Activated naive CD4-positive, alpha-beta T cell (primary cell): ENCODE data around the gene CAB39.
"Not testable (repeated sequence)": the region's sequence is repeated elsewhere in the genome, so short reads cannot be mapped to it uniquely, and the experiment has no call there.

ENCODE experiments used
- DNase-seq, 4 experiments: peaks; one replicate each; lab custom pipeline; 2025; lab: John Stamatoyannopoulos, UW

Gene CAB39

DNA sequence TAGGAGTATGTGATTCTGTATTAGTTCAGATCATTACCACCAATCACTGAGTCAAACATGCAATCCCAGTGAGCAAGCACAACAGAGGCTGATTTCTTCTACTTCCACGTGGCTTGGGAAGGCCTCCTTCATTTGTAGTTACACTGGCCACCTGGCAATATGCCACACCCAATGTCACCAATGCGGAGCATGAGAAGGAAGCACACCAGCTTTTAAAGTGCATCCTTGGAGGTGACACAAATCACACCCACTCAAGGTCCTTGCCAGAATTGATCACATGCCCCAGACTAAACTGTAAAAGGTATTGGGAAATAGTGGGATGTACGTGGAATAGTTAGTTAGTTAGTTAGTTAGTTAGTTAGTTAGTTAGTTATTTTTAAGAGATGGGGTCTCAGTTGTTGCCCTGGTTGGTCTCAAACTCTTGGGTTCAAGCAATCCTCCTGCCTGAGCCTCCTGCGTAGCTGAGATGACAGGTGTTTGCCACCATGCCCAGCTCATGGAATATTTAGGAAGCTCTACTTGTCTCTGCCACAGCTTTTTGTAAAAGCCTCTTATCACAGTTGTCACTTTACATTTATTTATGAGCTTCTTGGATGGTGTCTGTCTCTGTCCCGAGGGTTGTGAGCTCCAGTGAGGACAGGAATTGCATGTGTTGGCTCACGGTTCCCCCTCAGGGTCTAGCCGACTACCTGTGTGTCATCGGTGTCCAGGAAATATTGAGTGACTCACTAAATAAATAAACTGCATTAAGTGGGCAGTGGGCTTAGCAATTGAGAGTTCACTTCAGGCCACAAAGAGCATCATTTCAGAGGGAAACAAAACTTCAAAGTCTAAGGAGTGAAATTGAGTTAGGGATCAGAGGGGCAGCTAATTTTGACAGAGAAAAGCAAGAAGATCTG lies 28.1 kb upstream of the CAB39 start:
- no peak for DNase-seq

DNA sequence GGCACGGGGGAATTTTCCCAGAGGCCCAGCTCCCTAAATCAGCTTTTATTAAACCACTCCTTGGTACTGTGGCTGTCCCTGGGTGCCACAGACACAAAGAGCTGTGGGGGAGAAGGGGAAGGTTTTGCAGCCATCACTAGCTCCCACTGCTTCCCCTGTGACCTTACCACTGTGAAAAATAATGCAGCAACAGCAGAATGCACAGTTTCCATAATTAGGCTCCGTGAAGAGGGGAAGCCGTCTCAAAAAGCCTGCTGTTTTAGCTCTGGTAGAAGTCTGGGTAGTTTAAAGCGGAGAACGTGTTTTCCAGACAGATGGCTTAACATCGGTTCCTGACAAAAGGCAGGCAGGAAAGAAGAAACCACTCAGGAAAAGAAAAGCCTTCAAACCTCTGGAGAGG lies 27.5 kb upstream of the CAB39 start:
- DNase-seq = no peak

DNA sequence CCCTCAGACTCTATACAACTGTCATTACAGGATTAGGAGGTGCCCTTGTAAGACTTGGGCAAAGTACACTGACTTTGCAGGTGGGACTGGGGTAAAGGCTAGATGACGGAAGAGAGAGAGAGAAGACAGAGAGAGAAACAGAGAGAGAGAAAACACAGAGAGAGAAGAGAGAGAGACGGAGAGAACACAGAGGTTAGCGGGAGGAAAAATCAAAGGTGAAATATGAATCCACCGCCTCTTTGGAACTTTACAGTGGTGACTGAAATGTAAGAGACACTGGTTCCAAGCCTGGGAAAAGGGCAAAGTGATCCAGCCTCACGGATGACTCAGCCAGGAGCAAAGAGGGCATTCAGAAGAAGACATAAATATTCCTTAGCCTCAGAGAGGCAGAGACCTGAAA lies 25.1 kb upstream of the CAB39 start:
- DNase-seq = no peak

DNA sequence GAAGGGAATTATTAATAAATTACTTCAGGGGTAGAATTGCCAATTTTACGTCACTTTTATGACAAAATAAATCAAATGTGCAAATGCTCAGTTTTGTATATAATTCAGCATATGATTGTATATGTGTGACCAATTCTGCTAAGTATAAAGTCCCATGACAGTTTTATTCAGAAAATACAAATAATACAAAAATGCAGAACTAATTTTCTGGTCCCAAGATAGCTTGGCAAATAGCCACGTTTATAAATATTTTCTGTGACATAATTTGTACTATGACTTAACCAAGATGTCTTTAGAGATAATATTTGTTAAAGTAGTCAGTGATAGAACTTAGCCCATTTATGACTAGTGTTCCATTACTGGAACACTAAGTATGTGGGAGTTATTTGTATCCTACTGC lies 24.2 kb upstream of the CAB39 start:
- DNase-seq = no peak

DNA sequence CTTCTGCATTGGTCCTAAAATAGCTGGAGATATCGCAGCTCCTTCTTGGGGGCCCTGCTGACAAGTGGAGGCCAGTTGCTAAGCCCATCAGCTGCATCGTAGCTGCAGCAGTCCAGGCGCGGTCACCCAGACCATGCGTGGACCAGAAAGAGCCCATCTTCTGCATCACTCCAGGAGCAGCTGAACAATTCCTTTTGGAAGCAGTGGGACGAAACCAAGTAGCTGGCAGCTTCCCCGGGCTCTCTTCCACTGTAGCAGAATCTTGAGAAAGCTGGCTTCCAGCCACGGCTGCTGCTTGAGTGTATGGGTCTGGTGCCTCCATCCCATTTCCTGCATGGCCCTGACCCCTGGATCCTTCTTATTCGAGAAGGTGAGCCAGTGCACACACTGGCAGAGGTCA lies 22.2 kb upstream of the CAB39 start:
- DNase-seq = no peak

DNA sequence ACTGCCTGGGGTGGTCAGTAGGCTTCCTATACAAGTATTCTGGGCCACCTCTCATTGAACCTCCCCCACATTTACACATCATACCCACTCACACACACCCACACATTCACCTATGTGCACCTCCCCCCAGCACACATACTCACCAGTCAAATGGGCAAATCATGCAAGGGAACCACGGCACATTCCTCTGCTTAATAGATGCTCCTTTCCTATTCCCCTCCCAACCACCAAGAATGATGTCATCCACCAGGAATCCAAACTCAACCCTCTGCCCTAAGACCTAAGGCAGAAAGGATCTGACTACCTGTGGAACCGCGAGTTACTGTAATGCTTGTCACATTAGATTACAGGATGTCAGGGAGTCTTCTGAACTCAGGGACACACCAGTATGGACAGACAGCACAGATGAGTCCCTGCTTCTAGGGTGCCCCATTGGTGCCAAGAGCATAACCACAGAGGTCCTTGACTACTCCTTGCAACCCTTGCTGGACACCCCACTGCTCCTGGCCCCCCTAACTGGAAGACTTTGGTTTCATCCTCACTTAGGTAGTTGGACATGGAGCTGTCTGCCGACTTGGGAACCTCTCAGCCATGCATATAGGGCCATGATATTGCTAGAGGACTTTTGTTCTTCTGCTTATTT lies 21.5 kb upstream of the CAB39 start:
- no peak for DNase-seq

DNA sequence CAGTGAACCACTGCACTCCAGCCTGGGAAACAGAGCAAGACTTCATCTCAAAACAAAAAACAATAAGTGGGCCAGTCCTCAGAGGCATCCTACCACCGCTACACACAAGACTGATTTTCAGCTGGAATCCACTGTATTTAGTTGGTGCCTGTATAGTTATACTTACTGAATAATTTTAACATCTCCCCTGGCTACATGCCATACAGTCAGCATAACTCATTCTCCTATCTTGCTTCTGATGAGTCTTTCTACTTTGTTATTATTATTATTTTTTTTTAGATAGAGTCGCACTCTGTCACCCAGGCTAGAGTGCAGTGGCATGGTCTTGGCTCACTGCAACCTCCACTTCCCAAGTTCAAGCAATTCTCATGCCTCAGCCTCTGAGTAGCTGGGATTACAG lies 19.9 kb upstream of the CAB39 start:
- no peak for DNase-seq

DNA sequence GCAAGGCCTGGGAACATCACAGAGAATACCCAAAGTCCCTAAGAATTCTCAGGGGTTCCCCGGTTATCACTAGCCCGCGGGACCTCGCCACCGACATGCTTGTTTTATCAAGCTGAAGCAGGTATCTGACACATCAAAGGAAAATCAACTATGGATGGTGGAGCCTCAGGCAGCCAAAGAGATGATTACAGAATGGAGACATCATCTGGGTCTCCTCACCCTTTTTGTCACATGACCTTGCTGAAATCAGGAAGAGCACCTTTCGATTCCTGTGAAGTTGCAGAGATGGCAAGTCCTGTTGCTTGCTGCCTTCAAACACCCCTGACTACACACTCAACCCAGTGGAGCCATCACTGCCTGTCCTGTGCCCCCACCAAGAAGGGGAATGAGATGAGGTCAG lies 19.2 kb upstream of the CAB39 start:
- DNase-seq = no peak

DNA sequence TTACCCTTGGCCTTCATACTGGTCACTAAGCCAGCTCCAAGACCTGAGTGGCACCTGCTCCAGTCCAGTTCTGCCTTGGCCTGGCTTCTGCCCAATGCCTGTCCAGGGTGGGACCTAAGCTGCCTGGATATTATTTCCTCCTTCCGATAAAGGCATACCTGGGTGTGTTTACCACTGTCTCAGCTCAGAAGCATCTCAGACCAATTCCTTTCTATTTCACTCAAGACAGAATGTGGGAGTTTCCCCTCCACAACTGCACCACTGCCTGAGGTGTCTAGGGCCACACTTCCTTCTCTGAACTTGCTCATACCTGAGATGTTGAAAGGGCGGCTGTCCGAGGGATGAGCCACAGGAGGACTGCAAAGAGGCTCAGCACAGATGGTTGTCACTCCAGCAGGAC lies 18.4 kb upstream of the CAB39 start:
- DNase-seq = no peak

DNA sequence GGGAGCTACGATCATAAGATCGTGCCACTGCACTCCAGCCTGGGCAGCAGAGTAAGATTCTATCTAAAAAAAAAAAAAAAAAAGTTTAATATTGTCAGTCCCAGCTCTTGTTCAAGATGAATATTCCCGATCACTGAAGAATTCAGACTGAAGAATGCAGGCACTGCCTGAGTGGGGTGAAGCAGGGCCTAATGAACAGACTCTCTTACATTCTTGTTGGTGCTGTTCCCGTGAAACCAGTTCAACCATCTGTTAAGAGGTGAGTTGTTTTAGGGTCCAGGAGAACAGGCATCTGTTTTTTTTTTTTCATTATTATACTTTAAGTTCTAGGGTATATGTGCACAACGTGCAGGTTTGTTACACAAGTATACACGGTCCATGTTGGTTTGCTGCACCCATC lies 17.1 kb upstream of the CAB39 start:
- DNase-seq = no peak

DNA sequence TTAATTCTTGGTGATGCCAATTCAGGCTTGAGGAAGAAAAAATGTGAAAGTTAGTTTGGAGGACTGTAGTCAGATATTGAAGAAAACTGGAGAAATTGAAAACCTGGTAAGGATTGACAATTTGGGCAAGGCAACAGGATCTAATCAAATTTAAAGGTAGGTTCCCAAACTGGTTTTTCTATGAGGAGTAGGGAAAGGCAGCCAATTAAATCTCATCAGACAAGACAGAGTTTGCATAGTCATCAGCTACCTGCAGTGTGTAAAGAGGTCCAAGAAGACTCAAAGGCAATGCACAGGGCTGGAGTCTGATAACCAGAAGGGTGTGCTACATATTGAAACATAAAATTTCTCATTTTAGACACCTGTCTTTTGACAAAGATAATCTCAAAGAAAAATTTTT lies 16.0 kb upstream of the CAB39 start:
- DNase-seq = no peak

DNA sequence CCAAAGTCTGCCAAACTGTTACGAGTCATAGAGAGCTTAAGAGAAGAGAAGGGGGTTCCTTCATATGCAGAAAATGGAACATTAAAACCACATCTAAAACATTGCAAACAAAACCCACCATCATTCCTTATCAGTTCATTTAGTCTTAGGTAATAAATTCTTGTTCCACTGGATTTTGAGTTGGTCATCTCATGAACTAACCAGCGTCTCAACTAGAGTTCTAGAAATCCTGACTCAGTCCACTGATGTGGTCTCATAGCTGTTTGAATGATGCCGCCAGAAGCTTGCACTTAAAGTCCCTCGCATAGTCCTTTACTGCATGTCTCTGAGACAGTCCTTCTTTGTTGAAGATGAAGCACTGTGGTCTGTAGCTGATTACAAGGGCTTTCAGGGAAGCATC lies 15.0 kb upstream of the CAB39 start:
- DNase-seq = no peak

DNA sequence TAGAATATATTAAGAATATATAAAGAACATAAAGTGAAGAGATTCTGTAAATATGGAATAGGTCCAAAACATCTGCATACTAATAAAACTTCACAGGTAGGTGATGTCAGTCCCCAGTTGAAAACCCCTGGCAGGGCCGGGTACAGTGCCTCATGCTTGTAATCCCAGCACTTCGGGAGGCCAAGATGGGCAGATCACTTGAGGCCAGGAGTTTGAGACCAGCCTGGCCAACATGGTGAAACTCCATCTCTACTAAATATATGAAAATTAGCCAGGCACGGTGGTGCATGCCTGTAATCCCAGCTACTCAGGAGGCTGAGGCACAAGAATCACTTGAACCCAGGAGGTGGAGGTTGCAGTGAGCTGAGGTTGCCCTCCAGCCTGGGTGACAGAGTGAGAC lies 13.9 kb upstream of the CAB39 start:
- DNase-seq = not testable (repeated sequence)

DNA sequence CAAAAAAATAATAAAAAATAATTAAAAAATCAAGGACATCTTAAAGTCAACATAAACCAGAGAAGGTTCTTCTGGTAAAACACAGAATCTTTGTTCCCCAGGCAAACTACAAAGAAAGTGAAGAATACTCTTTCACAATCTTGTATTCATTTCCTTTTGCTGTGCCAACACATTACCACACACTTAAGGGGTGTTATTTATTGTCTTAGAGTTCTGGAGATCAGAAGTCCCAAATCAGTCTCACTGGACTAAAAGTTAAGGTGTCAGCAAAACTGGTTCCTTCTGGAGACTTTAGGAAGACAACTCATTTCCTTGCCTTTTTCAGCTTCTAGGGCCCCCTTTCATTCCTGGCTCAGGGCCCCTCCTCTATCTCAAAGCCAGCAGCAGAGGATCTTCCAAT lies 12.2 kb upstream of the CAB39 start:
- no peak for DNase-seq

DNA sequence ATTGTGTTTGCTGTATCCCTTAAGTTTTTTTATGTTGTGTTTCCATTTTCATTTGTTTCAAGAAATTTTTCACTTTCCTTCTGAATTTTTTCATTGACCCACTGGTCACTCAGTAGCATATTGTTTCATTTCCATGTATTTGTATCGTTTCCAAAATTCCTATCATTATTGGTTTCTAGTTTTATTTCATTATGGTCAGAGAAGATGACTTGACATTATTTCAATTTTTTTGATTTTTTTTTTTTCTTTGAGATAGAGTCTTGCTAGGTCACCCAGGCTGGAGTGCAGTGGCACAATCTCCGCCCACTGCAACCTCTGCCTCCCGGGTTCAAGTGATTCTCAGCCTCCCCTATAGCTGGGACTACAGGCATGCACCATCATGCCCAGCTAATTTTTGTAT lies 11.3 kb upstream of the CAB39 start:
- DNase-seq = no peak

DNA sequence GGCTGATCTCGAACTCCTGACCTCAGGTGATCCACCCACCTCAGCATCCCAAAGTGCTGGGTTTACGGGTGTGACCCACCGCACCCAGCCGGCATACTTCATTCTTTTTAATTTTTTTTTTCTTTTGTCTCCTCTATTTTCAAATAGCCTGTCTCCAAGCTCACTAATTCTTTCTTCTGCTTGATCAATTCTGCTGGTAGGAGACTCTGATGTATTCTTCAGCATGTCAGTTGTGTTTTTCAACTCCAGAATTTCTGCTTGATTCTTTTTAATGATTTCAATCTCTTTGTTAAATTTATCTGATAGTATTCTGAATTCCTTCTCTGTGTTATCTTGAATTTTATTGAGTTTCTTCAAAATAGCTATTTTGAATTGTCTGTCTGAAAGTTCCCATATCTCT lies 10.2 kb upstream of the CAB39 start:
- DNase-seq = not testable (repeated sequence)

DNA sequence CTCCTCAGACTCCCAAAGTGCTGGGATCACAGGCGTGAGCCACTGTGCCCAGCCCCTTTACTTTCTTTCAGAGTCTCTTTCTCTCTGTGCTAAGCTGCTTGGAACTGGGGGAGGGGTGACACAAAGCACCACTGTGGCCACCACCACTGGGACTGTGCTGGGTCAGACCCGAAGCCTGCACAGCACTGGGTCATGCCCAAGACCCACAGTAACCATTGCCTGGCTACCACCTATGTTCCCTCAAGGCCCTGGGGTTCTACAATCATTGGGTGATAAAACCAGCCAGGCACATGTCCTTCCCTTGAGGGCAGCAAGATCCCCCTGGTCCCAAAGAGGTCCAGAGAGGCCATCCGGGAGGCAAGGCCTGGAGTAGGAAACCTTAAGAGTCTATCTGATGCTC lies 9.1 kb upstream of the CAB39 start:
- no peak for DNase-seq

DNA sequence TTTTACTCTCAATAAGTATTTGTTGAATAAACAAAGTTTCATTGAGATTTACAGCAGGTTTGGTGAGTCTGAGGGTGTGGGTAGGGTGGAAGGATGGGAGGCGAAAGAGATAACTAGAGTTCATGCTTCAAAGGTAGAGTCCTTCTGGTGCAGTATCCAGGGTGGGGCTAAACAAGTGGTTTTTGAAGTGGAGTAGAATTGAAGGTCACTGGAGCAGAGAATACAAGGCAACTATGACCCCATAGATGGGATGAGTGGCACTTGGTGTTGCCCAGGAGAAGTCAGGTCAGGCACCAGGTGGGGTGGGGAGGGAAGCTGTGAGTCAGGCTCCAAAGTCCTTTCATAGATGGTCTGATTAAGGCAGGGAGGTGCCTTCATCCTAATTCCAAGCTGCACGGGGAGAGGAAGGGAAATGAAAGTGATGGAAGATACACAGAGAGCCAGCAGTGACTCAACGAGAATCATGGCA lies 6.6 kb upstream of the CAB39 start:
- DNase-seq = no peak

DNA sequence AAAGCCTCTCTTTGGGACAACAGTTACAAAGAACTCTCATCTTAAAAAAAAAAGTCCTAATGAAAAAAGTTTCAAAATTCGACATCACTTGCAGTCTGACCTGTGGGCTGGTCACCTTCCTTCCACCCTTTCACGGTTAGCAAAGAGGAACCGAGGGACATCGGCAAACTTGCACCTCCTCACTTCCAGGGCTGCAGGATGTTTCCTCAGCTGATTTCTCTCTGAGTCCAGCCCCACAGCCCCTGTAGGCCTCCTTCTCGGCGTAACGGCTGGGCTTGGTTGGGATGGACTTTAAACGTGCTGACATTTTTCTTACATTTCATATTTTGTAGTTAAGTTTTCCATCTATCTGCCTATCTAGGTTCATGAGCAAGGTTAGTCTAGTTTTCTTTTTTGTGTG lies 5.7 kb upstream of the CAB39 start:
- no peak for DNase-seq

DNA sequence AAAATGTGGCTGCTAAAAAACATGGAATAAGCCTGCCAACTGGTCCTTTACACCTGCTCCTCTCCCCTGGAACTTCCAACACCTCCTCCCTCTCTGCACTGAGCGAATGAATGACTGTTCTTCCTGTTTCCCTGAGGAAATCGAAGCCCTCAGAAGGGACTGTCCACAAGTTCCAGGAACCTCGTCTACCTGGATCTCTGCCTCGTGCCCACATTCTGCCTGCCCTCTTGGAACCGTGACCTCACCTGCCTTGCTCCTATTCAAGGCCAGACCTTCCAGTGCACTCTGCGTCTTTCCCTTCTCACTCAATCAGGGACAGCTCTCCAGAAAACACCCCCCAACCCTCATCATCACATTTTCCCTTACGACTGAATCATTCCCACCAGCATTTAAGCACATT lies 4.4 kb upstream of the CAB39 start:
- DNase-seq = no peak

DNA sequence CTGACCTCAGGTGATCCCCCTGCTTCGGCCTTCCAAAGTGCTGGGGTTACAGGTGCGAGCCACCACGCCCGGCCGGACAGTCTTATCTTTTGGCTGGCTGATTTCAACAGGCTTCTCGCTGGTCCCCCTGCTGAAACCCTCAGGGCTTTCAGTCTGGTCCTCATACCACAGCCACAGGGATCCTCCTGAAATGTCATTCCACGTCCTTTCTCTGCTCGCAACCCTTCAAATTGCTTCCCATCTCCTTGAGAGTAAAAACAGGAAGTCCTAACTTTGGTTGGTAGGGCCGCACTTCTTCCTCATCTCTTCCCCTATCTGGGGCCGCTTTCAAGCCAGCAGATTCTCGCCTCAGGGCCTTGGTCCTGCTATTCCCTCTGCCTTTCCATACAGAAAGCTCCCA lies 1.4 kb upstream of the CAB39 start:
- DNase-seq = no peak

DNA sequence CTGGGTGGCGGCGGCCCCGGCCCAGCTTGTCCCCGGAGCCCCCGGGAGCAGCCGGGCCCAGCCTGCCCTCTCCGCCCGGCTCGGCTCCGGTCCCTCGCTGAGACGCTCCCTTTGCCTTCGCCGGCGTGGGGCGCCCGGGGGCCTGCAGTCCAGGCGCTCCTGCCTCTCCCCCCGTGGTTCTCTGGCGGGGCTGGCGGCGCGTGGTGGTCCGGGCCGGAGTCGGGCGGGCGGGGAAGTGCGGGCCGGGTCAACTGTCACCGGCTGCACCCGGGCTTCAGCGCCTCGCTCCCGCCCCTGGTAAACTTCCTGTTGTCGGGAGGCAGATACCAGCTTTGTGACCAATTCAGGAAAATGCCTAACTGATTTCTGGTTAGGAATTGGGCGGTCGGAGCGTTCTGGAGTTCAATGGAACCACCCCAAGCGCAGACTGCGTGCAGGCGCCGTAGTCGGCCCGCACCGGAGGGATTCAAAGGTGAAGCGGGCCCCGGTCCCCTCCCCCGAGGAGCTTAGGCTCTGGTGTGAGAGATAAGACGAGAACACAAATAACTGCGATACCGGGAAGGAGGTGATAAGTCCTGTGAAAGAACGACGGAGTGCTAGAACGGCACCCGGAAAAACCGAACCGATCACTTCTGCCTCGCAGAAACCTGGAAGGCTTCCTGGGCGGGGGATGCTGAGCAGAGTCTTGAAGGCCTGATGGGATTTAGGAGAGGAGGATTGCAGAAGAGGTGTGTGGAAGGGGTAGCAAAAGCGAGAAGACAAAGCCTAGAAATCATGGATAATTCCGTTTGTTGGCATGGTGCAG lies 891 bp downstream of the CAB39 start:
- DNase-seq = peak in 2 of 4 experiments; percentile 21 to 33

DNA sequence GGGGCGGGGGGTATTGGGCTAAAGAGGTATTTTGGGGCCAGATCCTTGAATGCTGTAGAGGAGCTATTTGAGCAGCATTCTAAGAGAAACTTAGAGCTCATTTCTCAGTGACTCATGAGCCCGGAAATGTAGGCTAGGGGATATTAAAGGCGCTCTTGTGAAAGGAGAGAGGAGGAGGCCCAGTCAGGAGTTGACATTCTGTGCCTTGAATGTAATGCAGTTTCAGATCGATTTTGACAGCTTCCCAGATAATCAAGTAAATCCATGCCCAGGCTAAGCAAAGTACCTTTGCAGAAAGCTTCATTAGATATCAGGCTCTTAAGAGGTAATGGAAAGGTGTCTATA lies 1.5 kb downstream of the CAB39 start:
- DNase-seq = peak in 1 of 4 experiments; percentile 21
